ENCODE results near the gene ACP2.
A peak's percentile ranks its signal among the peaks of the same experiment; 100 is the strongest.

ACP2 gene

GRCh38 chr11:47268448-47269001, 19.9 kb upstream of the ACP2 start:
- DNase-seq (ENCODE audit: low spot score) = no peak

GRCh38 chr11:47267876-47268275, 19.3 kb upstream of the ACP2 start:
- DNase-seq (ENCODE audit: low spot score) = no peak

GRCh38 chr11:47264521-47264920, 15.9 kb upstream of the ACP2 start:
- no peak for DNase-seq (ENCODE audit: low spot score)

- DNase-seq (ENCODE audit: low spot score) = no peak
Measured at GRCh38 chr11:47264119-47264518, 15.5 kb upstream of the ACP2 start.

- no peak for DNase-seq (ENCODE audit: low spot score)
Measured at GRCh38 chr11:47261291-47261800, 12.7 kb upstream of the ACP2 start.

- no peak for DNase-seq (ENCODE audit: low spot score)
Measured at GRCh38 chr11:47260366-47260765, 11.8 kb upstream of the ACP2 start.

- peak; percentile 37 for DNase-seq (ENCODE audit: low spot score)
Measured at GRCh38 chr11:47259232-47259977, 10.8 kb upstream of the ACP2 start.

- DNase-seq (ENCODE audit: low spot score) = no peak
Measured at GRCh38 chr11:47258317-47258902, 9.8 kb upstream of the ACP2 start.

- peak; percentile 43 for DNase-seq (ENCODE audit: low spot score)
Measured at GRCh38 chr11:47257517-47258316, 9.1 kb upstream of the ACP2 start, which contains the start of gene NR1H3. Gene NR1H3, plus strand, starts transcription at chr11:47257996. Its CDS starts 1,221 bp downstream, at chr11:47259217.

- DNase-seq (ENCODE audit: low spot score) = no peak
Measured at GRCh38 chr11:47257177-47257516, 8.5 kb upstream of the ACP2 start.

- no peak for DNase-seq (ENCODE audit: low spot score)
Measured at GRCh38 chr11:47256374-47256773, 7.8 kb upstream of the ACP2 start.

- no peak for DNase-seq (ENCODE audit: low spot score)
Measured at GRCh38 chr11:47254386-47254785, 5.8 kb upstream of the ACP2 start.

- DNase-seq (ENCODE audit: low spot score) = no peak
Measured at GRCh38 chr11:47253660-47254059, 5.0 kb upstream of the ACP2 start.

- no peak for DNase-seq (ENCODE audit: low spot score)
Measured at GRCh38 chr11:47251751-47252150, 3.1 kb upstream of the ACP2 start.

GRCh38 chr11:47249378-47249715, 733 bp upstream of the ACP2 start:
- DNase-seq (ENCODE audit: low spot score) = no peak

- peak; percentile 62 for DNase-seq (ENCODE audit: low spot score)
Measured at GRCh38 chr11:47248304-47248663, 330 bp downstream of the ACP2 start.

- DNase-seq (ENCODE audit: low spot score) = no peak
Measured at GRCh38 chr11:47247502-47247901, 1.1 kb downstream of the ACP2 start.

GRCh38 chr11:47245611-47246357, 2.8 kb downstream of the ACP2 start:
- no peak for DNase-seq (ENCODE audit: low spot score)

- no peak for DNase-seq (ENCODE audit: low spot score)
Measured at GRCh38 chr11:47244448-47245350, 3.9 kb downstream of the ACP2 start.

- DNase-seq (ENCODE audit: low spot score) = no peak
Measured at GRCh38 chr11:47243454-47243853, 5.2 kb downstream of the ACP2 start.

GRCh38 chr11:47242596-47243192, 5.9 kb downstream of the ACP2 start:
- no peak for DNase-seq (ENCODE audit: low spot score)

All from kidney tubule cell (primary cell).